ENCODE measurements around the gene BPNT1. TPM values are rescaled to one million over a fixed set of nuclear protein-coding genes. Genes with fewer than 3 reads are reported as not detected.

BPNT1 gene
- total RNA-seq, 1 experiment from 2014 or later = 48.3 TPM

Other genes with a start within 250 kb of the BPNT1 start
- not detected in 2 replicates for gene SLC30A10, start 161.2 kb downstream of the BPNT1 start, total RNA-seq (2014; rRNA removed; shearing (Covaris generic))
- gene EPRS1, start 43.3 kb downstream of the BPNT1 start, total RNA-seq (2014; rRNA removed; shearing (Covaris generic)) = 112 and 123 TPM in 2 replicates
- gene IARS2, start 4.3 kb upstream of the BPNT1 start, total RNA-seq (2014; rRNA removed; shearing (Covaris generic)) = 107 and 115 TPM in 2 replicates
- gene RAB3GAP2, start 182.7 kb upstream of the BPNT1 start, total RNA-seq (2014; rRNA removed; shearing (Covaris generic)) = 24.6 and 27.8 TPM in 2 replicates

Data from SJCRH30 (cell line).